Mammary epithelial cell (primary cell): ENCODE measurements around the gene MUTYH.

Source experiments
- EZH2 ChIP-seq: IDR thresholded peaks from 2 replicates; pipeline ENCODE4 v1.6.1; 2012; ENCODE audit warnings: low read length, inconsistent platforms, borderline replicate concordance
- TF ChIP-seq, protein P1 (sequence below), 2 donors: IDR thresholded peaks in 1 of 2; conservative IDR thresholded peaks in 1 of 2; 2 replicates each; pipeline ENCODE4 v1.5.1; 2011 to 2012; ENCODE audit warnings: inconsistent platforms in 2 of 2, low read length in 2 of 2, mild to moderate bottlenecking in 2 of 2, control low read depth in 1 of 2, low read depth in 1 of 2; ENCODE audit not compliant: insufficient read depth in 1 of 2; ENCODE audit errors: extremely low read depth in 1 of 2

DNA sequence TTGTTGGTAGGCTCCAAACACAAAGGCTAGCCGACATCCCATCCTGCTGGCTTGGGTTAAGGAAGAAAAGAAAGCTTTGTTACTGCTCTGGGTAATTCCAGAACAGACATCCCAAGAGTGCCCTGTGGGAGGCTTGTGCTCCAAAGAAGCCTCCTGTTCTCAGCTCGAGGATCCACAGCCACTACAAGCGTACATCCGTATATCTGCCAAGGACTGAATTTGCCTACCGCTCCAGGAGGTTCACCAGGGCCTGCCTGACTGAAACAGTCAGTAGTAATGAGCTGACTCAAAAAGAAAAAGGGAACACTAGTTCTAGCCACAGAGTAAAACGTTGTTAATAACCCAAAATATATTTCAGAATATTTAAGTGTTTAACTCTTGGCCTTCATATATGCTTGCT lies 24.8 kb upstream of the MUTYH start:
- TF ChIP-seq, protein P1, sequence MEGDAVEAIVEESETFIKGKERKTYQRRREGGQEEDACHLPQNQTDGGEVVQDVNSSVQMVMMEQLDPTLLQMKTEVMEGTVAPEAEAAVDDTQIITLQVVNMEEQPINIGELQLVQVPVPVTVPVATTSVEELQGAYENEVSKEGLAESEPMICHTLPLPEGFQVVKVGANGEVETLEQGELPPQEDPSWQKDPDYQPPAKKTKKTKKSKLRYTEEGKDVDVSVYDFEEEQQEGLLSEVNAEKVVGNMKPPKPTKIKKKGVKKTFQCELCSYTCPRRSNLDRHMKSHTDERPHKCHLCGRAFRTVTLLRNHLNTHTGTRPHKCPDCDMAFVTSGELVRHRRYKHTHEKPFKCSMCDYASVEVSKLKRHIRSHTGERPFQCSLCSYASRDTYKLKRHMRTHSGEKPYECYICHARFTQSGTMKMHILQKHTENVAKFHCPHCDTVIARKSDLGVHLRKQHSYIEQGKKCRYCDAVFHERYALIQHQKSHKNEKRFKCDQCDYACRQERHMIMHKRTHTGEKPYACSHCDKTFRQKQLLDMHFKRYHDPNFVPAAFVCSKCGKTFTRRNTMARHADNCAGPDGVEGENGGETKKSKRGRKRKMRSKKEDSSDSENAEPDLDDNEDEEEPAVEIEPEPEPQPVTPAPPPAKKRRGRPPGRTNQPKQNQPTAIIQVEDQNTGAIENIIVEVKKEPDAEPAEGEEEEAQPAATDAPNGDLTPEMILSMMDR (conservative IDR thresholded peaks at IDR 0.05 in 1 of 2, IDR thresholded peaks at IDR 0.05 in 1 of 2; ENCODE audit: extremely low read depth in 1 of 2, insufficient read depth in 1 of 2, low read depth in 1 of 2, low read length in 2 of 2), result no peak
- no peak for TF ChIP-seq EZH2
